NOMO-1 (cell line): ENCODE data around the gene AREL1.

Experiments
- DNase-seq, 2 experiments: peaks; one replicate each; lab custom pipeline; 2025; ENCODE audit not compliant: unreplicated experiment in 2 of 2; lab: John Stamatoyannopoulos, UW

AREL1 gene

DNA sequence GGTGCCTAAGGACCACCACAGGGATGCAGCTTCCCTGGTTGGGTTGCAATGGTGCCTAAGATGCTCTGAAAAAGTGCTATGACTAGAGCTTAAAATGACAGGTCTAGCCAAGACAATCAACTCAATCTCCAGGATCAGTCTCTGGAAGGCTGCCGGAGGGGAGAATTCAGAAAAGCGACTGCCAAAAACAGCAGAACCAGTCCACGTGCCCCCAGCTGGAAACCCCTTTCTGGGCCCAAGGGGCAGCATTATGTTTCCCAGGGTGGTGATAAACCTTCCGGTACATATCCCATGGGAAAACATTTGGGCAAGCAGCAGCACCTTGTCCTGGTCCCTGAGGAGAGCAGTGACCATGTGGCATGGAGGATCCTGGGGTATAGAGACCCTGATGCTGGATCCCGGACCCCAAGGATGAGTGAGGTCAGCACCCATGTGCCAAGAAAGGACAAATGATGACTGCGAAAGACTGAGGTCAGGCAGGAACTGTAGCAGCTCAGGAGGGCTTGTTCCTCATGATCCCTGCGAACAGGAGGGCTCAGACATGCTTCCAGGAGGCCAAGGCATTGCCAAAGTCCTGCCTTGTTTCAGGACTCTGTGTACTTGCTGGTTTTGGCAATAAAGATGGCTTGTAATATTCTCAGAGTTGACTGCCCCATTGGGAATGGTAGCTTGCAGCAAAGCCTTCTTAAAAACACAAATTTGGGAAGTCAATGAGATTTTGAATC is 51.0 kb downstream of the AREL1 start:
- DNase-seq, result no peak

GRCh38 chr14:74660863-74661262 is 52.0 kb downstream of the AREL1 start:
- no peak for DNase-seq

GRCh38 chr14:74660167-74660566 is 52.7 kb downstream of the AREL1 start:
- DNase-seq, result no peak

DNA sequence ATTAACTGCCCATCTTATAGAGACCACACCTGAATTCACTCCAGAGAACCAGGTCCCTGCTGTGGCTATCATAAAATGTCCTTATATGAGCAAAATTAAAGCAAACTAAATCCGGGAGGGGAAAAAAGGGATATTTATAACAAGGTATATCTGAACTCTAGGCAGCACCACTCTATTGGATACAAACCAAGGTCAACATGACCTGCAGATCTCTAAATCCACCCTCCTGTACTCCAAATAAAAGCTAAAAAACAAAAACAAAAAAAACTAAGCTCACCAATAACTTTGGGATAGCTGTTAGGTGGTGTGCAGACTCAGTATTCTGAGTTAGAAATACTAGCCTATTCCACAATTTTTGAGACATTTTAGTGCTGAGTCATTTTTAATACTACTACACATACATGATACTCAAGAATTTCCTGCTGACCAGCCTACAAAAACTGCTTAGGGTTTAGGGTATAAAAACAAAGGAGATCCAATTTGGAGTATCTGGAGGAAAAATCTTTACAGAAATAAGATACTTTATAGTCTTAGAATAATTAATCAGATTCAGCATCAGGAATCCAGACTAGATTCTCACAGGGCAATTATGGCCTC is 54.2 kb downstream of the AREL1 start:
- DNase-seq, result no peak

- DNase-seq, result no peak
Observed at GRCh38 chr14:74656964-74657363, 55.9 kb downstream of the AREL1 start.

DNA sequence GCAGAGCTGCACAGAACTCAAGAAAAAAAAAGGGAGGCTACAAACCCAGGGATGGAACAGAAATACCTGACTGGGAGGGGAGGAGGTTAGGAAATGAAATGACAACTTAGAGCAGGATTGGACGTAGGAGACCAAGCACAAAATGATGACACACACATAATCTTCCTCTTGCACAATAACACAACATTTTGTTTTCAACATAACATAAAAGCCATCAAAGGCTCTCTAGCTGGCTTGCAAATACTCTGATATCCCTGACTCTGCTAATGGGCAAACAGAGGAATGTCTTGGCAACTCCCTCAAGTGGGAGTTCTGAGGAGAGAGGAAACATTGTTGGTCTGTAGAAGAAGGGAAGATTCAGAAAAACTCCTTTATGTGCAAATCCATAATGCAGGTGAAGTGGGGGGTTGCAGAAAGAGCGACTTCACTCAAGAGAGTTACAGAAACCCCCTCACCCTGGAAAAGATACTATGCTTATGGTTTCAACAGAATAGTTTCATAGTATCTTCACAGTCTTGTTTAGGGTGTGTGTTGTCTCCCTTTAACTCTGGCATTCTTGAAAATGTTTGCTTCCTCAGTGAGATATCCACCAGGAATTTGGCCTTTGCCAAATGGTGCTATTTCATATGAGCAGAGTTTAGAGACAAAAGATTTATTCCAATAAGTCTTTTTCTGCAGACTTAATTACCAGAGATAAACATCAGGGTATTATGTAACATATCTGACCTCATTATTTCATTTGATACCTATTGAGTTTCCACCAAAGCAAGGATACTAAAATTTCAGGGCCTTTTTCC is 57.1 kb downstream of the AREL1 start:
- no peak for DNase-seq

DNA sequence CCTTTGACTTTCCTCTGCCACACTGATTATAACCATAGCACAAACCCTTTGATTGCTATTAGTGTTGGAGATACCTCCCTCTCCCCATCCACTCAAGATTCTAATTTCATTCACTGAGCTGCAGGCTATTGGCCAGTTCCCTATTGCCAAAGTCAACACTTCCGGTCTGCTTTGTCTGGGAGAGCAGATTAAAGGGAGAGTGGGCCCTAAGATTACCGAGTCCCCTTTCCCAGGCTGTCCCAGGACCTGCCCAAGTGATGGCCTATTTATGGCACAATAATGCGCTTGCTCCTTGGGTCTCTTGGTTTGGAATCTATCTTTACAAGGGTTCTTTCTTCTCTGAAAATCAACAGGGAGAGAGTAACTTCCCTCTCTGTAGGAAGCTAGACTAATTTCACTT is 57.9 kb downstream of the AREL1 start:
- DNase-seq, result no peak

DNA sequence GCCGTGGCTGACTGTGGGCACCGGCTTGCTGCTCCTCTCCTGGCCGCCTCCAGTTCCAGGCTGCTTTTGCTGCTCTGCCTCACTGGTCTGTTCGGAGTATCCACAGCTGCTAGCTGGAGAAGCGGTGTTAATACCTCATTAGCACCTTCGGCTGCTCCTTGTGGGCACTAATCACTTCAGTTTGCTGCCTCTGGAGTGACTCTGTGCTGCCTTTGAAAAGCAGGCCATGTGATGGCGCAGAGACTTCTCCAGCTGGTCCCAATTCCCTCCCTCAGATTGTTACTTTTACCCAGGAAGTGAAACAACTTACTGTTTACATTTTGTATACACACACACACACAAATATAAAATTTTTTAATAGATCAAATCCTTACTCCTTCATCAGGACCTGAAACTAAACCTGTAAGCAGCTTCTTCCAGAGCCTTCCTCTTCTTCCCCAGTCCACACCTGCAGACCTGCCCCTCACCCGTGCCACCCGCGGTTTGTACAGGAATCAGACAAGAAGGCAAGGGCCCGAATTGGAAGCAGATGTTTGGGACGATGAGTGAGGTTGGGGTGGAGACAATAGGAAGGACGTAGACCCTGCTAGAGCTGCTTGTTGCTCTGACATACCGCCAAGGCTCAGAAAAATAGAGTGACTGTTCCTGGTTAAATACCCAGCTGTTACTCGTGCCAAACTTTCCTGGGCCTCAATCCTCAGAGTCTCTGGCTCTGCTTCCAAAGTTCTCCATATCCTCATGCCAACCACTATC is 59.3 kb downstream of the AREL1 start:
- no peak for DNase-seq

DNA sequence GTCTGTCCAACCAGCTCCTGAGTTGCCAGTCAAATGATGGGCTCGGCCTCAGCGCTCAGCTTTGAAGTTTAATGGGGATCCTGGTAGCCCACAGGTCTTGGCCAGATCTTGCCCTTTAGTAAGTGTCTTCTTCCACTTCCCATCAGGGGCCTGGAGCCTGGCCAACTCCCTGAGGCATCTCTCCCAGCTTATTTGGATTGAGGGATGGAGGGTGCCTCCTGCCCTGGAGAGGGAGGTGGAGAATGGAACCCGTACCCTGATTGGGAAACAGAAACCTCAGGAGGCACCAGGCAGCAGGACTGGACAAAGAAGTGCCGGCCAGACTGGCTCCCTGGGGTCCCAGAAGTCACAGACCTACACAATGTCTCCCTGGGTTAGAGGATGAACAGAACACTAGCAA is 60.3 kb downstream of the AREL1 start:
- no peak for DNase-seq

- DNase-seq, result no peak
Observed at GRCh38 chr14:74650927-74651686, 61.8 kb downstream of the AREL1 start.

- DNase-seq, result no peak
Observed at GRCh38 chr14:74649673-74650072, 63.2 kb downstream of the AREL1 start.

GRCh38 chr14:74649167-74649566 is 63.7 kb downstream of the AREL1 start:
- no peak for DNase-seq

DNA sequence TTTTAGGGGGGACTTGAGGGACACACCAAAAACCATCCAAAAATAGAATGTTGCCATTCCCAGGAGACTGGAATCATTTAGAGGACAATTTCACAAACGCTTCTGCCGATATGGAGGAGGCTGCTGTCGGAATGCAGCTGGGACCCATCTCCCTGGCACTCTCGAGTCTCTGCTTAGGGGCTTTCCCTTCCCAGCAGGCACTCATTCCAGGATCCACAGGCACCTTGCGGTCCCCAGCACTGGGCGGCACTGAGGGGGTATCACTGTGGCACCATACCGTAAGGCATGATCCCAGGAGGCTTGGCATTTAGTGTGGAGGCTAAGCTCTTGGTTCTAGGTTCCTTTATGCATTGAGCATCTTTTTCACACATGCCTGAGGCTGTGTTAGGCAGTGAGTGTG is 64.3 kb downstream of the AREL1 start:
- no peak for DNase-seq

DNA sequence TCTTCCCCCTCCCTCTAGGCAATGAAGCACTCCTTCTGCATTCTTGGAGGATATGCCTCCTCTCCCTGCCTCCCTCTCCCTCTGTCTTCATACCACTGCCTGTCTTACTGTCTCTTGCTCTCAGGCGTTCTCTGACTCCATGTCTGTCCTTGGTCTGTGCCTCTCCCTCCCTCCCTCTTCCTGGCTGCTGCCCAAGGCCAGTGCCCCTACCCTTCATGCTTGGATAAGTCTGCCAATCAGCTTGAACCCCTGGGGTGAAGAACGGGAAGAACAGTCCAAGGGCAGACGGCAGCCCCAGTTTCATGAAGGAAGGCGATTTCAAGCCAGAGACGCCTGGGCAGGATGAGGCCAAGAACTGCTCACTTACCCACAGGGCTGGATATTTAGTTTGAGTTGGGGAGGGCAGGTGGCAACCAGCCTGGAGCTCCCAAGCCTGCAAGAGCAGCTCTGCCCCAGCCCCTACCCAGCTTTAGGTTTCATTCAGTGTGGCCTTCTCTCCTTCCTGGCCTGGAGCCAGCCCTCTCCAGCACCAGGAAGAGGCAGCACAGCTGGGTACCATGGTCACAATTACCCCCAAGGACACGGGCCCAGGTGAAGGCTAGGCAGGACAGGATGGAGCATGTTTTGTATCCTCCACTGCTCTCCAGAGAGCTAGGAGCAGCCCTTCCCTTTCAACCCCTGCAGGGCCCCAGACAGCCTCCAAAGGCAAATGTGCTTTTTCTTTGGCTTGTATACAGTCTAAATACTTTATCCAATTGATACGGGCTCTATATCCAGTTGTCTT is 65.0 kb downstream of the AREL1 start:
- no peak for DNase-seq

DNA sequence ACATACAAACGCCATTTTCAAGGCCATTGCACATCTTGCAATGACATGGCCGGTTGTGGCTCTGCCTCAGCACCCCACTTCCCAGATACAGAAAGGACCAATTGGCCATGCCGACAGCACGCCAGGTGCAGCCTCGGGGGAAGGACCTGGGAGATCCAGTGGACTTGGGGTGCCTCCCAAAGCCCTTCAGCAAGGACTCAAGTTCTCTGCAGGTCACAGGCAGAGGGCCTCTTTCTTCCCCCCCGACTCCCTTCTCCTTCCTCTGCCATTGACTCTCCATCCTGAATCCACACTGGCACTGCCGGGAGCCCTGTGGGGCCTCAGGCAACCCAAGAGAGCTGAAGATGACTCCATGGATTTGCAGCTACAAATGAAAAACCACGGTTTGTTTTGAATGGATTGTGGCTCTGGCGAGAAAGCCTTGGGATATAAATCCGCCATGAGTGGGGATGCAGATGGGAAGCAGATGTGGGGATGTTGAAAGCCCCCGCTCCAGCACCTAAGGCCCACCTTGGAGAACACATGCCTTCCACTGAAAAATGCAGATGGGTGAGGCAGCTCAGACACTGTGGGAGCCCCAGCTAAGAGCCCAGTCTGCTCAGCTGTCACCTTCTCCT is 65.7 kb downstream of the AREL1 start:
- no peak for DNase-seq

DNA sequence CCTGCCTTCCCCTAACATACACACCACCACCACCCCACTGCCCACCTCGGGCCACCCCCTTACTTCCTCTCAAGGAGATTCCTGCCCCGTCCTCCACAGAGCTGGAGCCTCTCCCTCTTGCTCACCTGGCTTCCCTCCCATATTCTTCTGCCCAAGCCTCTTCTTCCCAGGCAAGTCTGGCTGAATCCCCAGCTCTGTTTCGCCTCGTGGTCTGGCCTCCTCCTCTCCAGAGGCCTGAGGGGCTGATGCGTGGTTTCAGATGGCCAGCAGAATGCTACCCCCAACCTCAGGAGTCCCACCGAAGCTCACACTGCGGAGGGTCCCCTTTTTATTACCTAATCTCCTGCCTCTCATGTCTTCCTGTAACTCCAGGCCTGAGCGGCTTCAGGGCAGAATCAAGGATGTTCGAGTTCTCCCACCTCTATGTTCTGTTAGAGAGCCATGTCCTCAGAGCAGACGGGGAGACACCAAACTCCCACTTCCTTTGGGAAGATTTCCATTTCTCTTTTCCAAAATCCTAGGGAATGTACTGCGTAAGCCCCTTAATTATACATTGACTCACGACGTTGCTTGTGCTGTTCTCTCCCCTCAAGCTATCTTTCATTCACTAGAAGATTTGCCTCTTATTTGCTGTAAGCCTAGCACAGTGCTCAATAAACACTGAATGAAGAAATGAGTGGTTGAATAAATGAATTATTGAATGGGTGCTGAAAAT is 67.0 kb downstream of the AREL1 start:
- DNase-seq, result no peak

DNA sequence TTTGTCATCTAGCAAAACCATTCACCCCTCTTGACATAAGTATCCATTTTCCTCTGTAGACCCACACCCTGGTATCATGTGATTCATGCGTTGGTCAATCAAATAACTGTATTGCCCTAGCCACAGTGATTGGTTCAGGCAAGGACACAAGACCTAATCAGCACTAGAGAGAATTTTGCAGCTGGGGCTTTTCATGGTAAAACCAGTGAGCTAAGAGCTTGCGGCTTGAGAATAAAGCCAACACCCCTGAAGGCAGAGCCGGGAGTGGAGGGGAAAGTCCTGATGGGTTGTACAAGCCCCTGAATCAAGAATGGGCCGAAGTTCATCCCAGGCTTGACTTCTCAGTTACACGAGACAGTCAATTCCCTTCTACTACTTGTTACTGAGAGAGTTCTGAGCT is 67.6 kb downstream of the AREL1 start:
- DNase-seq, result no peak

DNA sequence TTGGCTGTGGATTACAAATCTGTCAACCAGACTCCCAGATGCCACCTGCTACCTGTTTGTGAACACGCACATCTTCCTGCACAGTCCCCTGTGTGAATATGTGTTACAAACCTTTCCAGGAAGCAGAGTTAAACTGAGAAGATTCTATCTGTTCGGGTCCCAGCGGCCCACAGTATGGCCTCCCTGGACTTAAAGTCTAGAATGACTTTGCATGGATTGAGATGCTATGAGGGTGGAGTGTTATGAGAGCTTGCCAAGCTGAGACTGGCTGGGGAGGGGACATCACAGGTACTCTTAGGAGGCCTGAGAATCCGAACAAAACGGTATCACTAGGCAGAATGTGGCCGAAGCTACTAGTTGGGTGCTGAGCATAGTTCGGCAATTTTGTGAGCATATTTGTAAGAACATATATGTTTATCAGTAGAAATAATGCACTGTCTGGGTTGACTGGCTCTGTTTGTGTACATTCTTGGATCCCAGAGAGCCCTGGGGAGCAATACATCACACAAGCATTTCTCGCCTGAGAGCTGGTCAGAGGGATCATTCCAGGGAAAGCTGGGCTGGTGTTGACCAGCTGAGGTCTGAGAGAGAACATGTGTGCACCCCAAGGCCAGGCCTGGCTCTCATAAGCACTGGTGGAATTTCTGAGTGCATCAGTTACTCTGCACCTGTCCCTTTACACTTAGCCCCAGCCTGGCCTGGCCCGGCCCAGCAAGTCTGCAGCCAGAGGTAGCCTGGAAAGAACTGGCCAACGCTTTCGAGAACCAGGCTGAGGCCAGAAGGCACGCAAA is 71.1 kb downstream of the AREL1 start:
- DNase-seq, result no peak
